GM21619 (cell line): ENCODE measurements around the gene PRKAR1B.

Experiments used
- ATAC-seq: cut with Tn5 transposase; IDR thresholded peaks from one replicate; pipeline ENCODE4 v1.9.1; 2021; ENCODE audit not compliant: unreplicated experiment

Gene PRKAR1B

GRCh38 chr7:527723-528122 lies 199.4 kb downstream of the PRKAR1B start:
- ATAC-seq, result no peak

- no peak for ATAC-seq
These were observed 200.5 kb downstream of the PRKAR1B start for GRCh38 chr7:526460-527034.

- ATAC-seq, result no peak
These were observed 201.3 kb downstream of the PRKAR1B start for GRCh38 chr7:525740-526139.

DNA sequence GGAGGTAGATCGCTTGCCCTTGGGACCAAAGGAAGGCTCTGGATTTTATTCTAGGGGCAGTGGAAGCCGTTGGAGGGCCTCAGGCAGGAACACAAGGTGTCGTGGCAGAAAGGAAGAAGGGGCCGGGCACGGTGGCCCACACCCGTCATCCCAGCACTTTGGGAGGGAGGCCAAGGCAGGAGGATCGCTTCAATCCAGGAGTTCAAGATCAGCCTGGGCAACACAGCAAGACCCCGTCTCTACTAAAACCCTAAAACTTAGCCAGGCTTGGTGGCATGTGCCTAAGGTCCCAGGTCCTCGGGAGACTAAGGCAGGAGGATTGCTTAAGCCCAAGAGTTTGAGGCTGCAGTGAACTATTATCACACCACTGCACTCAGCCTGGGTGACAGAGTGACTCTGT lies 202.3 kb downstream of the PRKAR1B start:
- no peak for ATAC-seq

DNA sequence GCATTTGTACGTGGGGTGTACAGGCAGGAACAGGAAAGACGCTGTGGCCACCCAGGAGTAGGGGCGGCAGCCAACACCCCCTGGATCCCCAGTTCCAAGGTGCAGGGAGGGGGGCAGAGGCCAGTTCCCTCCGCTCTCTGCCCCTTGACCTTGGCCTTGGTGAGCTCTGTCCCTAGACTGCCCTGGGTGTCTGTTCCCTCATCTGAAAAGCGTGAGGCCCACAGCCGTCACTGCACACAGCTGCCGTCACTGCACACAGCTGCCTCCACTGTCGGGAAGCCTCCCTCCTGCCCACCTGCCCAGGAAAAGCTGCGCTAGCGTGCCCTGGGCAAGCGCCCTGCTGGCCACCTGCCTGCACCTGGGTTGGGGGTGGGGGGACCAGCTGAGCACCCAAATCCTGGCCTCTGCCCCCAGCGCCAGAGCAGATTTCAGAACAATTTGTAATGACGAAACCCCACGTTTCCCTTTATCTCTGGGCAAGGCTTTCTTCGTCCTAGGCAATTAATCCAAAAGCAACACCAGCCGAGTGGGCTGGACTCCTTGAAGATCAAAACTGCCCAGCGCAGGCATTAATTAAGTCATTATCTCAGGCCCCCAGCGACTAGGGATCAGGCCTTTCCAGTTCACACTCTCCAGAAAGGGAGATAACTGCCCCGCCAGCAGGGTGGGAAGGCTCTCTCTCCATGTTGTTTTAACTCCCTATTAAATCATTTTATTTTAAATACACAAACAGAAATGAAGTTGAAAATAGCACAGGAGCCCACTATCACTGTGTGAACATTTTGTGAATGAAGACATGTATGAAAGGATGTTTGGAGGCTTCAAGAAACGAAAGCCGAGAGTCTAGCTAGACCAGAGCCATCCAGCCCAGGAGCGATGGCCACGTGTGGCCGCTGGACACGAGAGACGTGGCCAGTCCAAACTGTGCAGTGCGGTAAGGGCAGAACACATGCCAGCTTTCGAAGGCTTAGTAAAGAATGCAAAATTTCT lies 203.4 kb downstream of the PRKAR1B start:
- no peak for ATAC-seq

- no peak for ATAC-seq
These were observed 204.1 kb downstream of the PRKAR1B start for GRCh38 chr7:522951-523314.

DNA sequence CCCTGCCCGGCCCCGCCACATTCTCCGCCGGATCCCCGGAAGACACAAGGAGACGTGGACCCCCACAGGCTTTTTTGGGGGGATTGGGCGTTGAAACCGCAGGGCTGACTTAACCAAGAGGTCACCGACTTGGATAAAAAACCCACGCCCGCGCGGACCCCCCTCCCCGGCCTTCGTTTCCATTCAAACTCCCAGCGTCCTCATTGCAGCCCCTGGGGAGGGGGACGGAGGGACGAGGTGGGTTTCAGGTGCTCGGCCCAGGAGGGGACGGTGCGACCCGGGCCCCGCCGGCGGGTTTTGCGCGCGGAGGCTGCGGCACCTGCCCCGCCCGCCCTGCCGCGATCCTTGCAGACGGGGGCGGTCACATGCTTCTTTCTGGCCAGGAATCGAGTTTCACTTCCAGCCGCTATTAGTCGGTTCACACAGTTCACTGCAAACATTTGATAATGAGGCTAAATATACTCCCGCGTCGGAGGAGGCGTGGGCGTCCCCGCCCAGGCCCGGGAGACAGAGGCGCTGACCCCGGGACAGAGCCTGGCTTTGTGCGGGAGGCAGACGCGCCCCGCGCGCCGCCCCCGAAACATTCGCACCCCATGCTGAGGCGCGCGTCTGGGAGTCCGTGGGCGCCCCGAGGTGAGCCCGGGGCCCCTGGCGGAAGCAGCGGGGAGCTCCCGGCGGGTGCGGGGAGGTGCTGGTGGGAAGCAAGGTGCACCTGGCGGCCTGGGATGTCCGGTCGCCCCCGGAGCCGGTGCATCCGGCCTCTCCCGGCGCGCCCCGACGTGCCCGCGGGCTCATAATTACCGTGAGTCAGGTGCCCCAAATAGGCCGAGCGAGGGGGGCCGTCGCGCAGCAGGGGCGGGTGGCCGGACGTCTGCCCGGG lies 204.8 kb downstream of the PRKAR1B start:
- no peak for ATAC-seq

GRCh38 chr7:521221-522070 lies 205.6 kb downstream of the PRKAR1B start:
- no peak for ATAC-seq

GRCh38 chr7:520503-521161 lies 206.4 kb downstream of the PRKAR1B start:
- no peak for ATAC-seq

DNA sequence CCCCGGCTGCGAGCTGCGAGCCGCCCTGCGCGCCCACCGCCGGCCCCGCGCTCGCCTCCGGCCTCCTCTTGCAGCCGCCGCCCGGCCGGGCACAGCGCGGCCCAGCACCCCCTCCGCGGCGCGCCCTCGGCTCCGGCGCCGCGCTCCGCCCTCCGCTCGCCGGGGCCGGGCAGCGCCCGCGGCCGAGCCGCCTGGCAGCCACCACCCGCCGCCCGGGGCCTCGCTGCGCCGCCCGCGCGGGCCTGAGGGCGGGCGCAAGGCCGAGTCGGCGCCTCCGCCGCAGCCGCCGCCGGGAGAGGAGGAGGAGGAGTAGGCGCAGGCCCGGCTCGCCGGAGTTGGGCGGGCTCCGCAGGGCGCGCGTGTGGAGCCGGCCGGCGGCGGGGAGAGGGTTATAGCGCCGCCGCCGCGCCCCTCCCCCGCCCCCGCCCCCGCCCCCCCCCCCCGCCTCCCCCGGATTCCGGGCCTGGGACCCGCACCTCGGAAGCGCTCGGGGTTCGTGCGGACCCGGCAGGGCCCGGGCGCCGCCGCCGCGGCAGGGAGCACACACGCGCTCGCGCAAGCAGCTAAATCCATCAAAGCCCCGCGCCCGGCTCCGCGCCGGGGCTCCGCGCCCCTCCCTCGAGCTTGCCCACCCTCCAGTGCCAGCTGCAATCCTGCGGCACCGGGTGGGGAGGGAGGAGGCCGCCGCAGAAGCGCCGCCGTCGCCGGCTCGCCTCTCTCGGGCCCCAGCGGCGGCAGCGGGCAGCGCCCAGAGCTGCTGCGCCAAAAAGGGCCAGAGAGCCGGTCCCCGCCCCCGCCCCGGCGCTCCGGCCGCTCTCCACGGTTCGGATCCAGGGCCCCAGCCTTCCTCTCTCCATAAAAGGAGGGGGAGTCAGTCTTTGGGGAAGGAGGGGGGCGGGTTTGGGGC lies 207.3 kb downstream of the PRKAR1B start, which contains the start of gene PDGFA:
Gene PDGFA (minus strand): TSS at position 363 of the 907 bp plus-strand sequence. CDS start 845 bp downstream, outside the sequence.
- no peak for ATAC-seq

DNA sequence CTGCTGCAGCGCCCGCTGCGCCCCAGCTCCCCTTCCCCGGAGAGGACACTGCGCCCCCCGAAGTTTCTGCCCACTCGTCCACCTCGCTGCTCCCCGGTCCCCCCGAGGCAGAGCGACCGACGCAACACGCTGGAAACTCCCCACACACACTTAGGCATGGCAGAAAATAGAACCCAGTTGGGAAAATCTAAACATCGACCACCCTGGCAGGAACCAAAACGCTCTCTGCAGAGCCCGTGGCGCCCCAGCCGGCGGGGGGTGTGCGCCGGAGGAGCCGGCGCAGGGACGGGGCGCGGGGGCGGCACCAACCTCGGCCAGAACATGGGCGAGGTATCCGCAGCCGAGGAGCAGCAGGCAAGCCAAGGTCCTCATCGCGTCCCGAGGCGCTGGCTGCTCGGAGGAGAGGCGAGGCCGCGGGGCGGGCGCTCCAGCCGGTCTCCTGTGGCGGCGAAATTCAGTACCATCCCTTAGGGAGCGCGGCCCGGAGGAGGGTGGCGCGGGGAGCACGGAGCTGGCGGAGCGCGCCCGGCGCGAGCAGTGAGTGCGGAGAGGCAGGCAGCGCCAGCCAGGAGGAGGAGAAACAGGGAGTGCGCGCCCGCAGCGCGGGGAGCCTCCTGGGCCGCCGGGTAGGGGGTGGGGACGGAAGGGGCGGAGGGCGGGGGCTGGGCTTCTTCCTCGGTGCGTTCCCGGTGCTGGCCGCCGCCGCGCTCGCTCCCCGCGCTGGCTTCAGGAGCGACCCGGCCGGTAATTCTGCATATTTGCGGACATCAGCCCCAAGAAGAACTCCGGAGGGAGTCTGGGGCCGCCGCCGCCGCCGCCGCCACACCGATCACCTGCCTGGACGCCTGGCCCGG lies 208.2 kb downstream of the PRKAR1B start:
- ATAC-seq, result no peak

DNA sequence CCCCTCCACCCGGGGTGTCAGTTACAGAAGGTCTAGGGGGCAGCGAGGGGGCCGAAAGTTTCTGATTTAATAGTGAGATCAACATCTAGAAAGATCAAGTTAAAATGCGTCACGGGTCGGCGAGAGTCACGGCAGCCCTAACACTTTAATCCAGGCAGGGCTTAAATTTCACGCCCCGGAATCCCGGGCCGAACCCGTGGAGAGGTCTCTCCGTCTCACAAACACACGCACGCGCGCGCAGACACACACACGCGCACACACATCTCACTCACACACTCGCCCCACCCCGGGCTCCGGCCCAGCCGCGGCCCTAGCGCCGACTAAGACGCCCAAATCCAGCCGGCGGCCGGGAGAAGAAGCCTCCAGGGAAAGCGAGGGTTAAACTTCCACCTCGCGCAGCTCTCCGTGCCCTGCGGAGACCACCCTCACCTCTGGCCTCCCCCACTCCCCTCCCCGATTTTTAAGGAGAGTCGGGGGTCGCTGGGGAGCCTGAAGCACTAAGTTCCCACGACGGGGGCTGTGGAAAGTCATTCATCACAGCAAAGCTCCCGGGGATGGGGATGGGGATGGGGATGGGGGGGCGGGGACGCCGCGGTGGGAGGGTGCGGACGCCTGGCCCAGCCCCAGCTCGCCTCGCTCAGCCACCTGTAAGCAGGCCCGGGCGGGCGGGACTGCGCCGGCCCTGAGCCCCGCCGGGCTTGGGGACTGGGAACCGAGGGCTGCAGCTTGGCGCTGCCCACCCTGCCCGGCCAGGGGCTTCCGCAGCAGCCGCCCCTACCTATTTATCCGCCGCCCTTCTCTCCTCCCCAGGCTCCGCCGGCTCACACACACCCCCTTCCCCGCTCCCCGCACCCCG lies 209.1 kb downstream of the PRKAR1B start:
- ATAC-seq, result no peak

DNA sequence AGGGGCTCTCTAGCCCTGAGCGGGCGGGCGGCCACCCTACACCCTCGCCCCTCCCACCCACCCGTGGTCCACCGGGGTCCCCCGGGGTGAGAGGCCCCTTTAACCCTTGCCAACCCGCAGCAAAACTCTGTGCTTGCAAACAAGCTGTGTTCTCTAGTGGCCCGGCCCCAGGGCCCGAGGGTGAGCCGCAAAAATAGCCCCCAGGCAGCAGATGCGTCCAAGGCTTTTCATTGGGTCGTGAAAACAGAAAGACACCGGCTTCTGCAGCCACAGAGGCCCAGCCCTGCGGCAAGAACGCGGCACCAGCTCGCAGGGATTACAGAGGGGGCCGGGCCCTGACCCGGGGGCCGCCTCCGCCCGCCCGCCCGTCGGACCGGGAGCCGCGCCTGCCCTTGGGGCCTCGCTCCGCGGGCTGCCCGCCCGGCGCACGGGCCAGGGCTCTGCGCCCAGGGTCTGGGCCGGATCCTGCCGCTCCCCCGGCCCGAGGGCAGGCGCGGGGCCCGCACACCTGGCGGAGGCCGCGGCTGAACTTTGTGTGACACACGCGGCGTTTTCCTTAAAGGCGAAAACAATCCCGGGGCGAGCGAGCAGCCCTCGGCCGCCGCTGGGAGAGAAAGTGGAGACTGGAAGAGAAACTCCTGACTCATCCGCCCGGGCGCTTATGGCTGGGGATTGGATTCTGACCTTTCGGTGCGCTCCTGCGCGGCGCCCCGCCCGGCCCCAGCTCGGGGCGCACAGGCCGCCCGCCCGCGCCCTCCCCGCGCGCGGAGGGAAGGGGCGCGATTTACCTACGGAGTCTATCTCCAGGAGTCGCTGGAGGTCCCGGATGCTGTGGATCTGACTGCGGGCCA lies 210.2 kb downstream of the PRKAR1B start:
- ATAC-seq, result no peak

DNA sequence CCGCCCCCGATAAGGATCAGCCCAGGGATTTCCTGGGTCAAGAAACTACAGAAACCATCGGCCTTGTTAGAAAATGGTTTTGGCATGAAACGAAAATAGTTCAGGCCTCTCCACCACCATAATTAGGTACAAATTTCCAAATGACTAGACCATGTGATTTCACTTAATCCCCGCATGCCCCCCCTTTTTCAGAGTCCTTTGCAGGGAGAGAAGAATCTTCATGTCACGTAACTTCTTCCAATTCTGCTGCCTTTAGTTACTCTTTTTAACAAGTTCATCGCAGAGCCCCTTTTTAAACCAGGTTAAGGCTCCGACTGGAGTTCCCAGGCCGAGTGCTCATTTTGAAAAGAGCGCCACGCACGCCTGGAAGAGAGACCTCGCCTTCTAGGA lies 210.9 kb downstream of the PRKAR1B start:
- no peak for ATAC-seq

- no peak for ATAC-seq
These were observed 211.5 kb downstream of the PRKAR1B start for GRCh38 chr7:515628-516027.
